SU-DHL-6 (cell line): Measurements from ENCODE around the gene EGR4.

Experiments
- H2AFZ ChIP-seq: fragments of 200-600 bp; sonication (generic); 2 replicates; pipeline ENCODE4 v1.6.1; 2014; ENCODE audit warnings: low read depth, mild to moderate bottlenecking, moderate library complexity, mixed read lengths, antibody characterized with exemption, low read length; ENCODE audit not compliant: severe bottlenecking
- H3F3A ChIP-seq: fragments of 200-600 bp; shearing (Covaris generic); 2 replicates; pipeline ENCODE4 v1.6.0; 2016; ENCODE audit warnings: antibody characterized with exemption, mild to moderate bottlenecking; ENCODE audit not compliant: insufficient read depth
- H3K27ac ChIP-seq: fragments of 200-600 bp; sonication (generic); 2 replicates; pipeline ENCODE4 v1.5.1; 2016; ENCODE audit warnings: low read depth, mild to moderate bottlenecking, low read length, moderate library complexity, mixed read lengths
- H3K27me3 ChIP-seq: fragments of 200-600 bp; sonication (generic), shearing (Covaris generic); 2 replicates; pipeline ENCODE4 v1.6.0; 2014; ENCODE audit warnings: mild to moderate bottlenecking, low read length
- H3K36me3 ChIP-seq: fragments of 200-600 bp; sonication (generic); 2 replicates; pipeline ENCODE4 v1.6.1; 2014; ENCODE audit warnings: mild to moderate bottlenecking, low read length, mixed read lengths
- H3K4me2 ChIP-seq: fragments of 300-600, 200-600 bp; shearing (Covaris generic), sonication (generic); 2 replicates; pipeline ENCODE4 v1.6.0; 2014; ENCODE audit warnings: low read length, low read depth, mild to moderate bottlenecking; ENCODE audit not compliant: poor library complexity, severe bottlenecking
- H3K4me3 ChIP-seq: fragments of 200-600 bp; sonication (generic); 2 replicates; pipeline ENCODE4 v1.5.1; 2014; ENCODE audit warnings: antibody characterized with exemption, low read length, mild to moderate bottlenecking, mixed read lengths; ENCODE audit not compliant: insufficient read depth, poor library complexity, severe bottlenecking
- H3K79me2 ChIP-seq: fragments of 200-600 bp; sonication (generic); 2 replicates; pipeline ENCODE4 v1.6.1; 2014; ENCODE audit warnings: mild to moderate bottlenecking, low read length, moderate library complexity; ENCODE audit not compliant: insufficient read depth
- H3K9ac ChIP-seq: fragments of 200-600 bp; sonication (generic); 2 replicates; pipeline ENCODE4 v1.7.0; 2014; ENCODE audit warnings: mild to moderate bottlenecking, low read length
- H3K9me2 ChIP-seq: fragments of 200-600 bp; sonication (generic); replicated peaks from 2 replicates; pipeline ENCODE4 v1.6.1; 2014; ENCODE audit warnings: low read length; ENCODE audit not compliant: insufficient read depth
- H3K9me3 ChIP-seq: fragments of 200-600 bp; sonication (generic); 2 replicates; pipeline ENCODE4 v1.6.1; 2014; ENCODE audit warnings: low read length, mixed read lengths; ENCODE audit not compliant: insufficient read depth
- H4K20me1 ChIP-seq: fragments of 200-600 bp; sonication (generic); 2 replicates; pipeline ENCODE4 v1.6.1; 2014; ENCODE audit warnings: low read depth, mild to moderate bottlenecking, antibody characterized with exemption, low read length, moderate library complexity, mixed read lengths
- CTCF ChIP-seq: fragments of 200-600 bp; sonication (generic); IDR thresholded peaks from one replicate; pipeline ENCODE4 v1.5.1; 2017; ENCODE audit warnings: antibody characterized with exemption, mild to moderate bottlenecking, low read length, moderate library complexity; ENCODE audit not compliant: insufficient read depth, poor library complexity, severe bottlenecking
- EZH2phosphoT487 ChIP-seq: fragments of 200-600 bp; sonication (generic), shearing (Covaris generic); conservative IDR thresholded peaks from 2 replicates; pipeline ENCODE4 v1.6.1; 2018; ENCODE audit warnings: mild to moderate bottlenecking, antibody characterized with exemption, low read length, moderate library complexity, mixed read lengths

Gene EGR4

GRCh38 chr2:73294239-73294638 is 891 bp upstream of the EGR4 start:
- Histone ChIP-seq H2AFZ (peak overlapping the region; percentile 88), H3K9me2 (no peaks in the 10 kb centered on the region), H3K4me2 (peak overlapping the region; percentile 87), H3K79me2 (no peaks in the 10 kb centered on the region), H3K27ac (no peak overlapping the region), H3K27me3 (no peaks in the 10 kb centered on the region), H4K20me1 (no peaks in the 10 kb centered on the region), H3K9ac (no peak overlapping the region), H3K4me3 (no peak overlapping the region), H3K9me3 (no peaks in the 10 kb centered on the region), H3F3A (no peaks in the 10 kb centered on the region), H3K36me3 (no peaks in the 10 kb centered on the region)
- no peak for TF ChIP-seq CTCF
- no peak for TF ChIP-seq EZH2phosphoT487

GRCh38 chr2:73292906-73293533 is 328 bp downstream of the EGR4 start:
- Histone ChIP-seq H3K27ac (no peak overlapping the region), H2AFZ (peak overlapping the region; percentile 88), H4K20me1 (no peaks in the 10 kb centered on the region), H3K4me2 (peak overlapping the region; percentile 87), H3K79me2 (no peaks in the 10 kb centered on the region), H3K9me3 (no peaks in the 10 kb centered on the region), H3K27me3 (no peaks in the 10 kb centered on the region), H3F3A (no peaks in the 10 kb centered on the region), H3K36me3 (no peaks in the 10 kb centered on the region), H3K4me3 (peak overlapping the region; percentile 55), H3K9ac (peak overlapping the region; percentile 44), H3K9me2 (no peaks in the 10 kb centered on the region)
- no peak for TF ChIP-seq EZH2phosphoT487
- TF ChIP-seq CTCF: no peak

- Histone ChIP-seq H3K27me3 (no peaks in the 10 kb centered on the region), H3K4me2 (peak overlapping the region; percentile 87), H3K27ac (no peak overlapping the region)
These were observed 937 bp downstream of the EGR4 start for GRCh38 chr2:73292316-73292905.

More at GRCh38 chr2:73292316-73292905, 937 bp downstream of the EGR4 start:
- no peaks in the 10 kb centered on the region for H4K20me1 ChIP-seq
- H3K4me3 ChIP-seq: no peak overlapping the region
- TF ChIP-seq CTCF (no peak), EZH2phosphoT487 (no peak)
- no peak overlapping the region for H2AFZ ChIP-seq
- no peaks in the 10 kb centered on the region for H3K9me3 ChIP-seq
- no peaks in the 10 kb centered on the region for H3K36me3 ChIP-seq
- H3K9me2 ChIP-seq: no peaks in the 10 kb centered on the region
- H3F3A ChIP-seq: no peaks in the 10 kb centered on the region
- no peaks in the 10 kb centered on the region for H3K79me2 ChIP-seq
- no peak overlapping the region for H3K9ac ChIP-seq
